GM18507 (cell line): ENCODE results near the gene UTS2R.
"Not testable (repeated sequence)": the region's sequence is repeated elsewhere in the genome, so short reads cannot be mapped to it uniquely, and the experiment has no call there.

ENCODE experiments used
- DNase-seq: peaks from one replicate; pipeline ENCODE4 v3.0.0; 2011; ENCODE audit warnings: low read depth; ENCODE audit not compliant: insufficient read length; ENCODE audit errors: extremely low spot score
- FAIRE-seq: peaks from 2 replicates; lab custom pipeline; 2011; peaks lifted over from hg19 to GRCh38; lab: Jason Lieb, UNC

Gene UTS2R

DNA sequence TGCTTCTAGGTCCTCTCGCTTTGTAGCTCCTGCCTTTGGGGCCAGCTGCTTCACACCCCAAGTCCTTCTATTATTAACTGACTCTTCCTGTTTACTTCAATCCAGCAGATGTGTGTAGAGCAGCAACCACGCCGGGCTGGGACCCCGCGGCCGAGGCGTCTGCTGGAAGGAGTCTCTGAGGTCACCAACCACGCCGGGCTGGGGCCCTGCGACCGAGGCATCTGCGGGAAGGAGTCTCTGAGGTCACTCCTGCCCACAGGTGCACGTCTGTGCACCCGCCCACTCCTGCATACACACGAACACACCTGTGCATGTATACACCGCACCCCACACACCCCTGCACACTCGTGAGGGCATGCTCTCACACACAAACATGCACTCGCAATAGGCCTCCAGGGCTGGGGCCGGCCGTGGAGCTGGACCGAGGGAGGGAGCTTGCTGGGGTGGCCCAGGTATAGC lies 20.3 kb upstream of the UTS2R start:
- DNase-seq (no peak), FAIRE-seq (peak; percentile 85)

DNA sequence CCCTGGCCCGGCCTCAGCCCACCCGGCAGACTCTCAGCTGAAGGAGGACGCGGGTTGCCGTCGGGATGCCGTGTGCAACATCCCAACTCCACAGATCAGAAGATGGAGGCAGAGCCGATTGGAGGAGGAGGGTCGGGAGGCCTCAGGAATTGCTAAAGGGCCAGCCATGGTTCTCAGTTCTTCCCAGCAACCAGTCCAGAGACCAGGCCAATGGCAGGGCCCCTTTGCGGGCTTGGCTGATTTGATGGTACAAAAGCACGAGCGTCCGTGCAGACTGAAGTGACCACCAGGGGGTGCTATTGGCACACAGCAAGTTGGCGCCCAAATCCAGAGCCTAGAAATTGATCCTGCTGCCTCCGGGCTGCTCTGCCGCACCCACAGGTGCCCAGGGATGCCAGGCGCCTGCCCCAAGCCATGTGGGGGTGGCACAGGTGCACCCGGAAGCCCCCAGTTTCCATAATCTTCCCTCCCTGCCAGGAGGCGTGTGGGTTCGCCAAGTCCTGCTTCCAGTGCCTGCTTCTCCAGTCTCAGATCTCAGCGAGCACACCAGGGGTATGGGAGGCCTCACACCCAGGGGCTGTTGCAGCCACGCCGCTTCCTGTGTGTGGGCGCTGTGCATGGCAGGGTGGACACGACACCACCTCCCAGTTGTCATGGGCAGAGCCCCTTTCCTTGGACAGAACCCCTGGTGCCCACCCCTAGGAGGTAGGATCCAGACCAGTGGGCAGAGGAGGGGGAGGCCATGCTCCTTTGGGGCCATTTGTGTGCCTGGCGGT lies 19.7 kb upstream of the UTS2R start:
- peak; percentile 73 for DNase-seq
- peak; percentile 93 for FAIRE-seq

DNA sequence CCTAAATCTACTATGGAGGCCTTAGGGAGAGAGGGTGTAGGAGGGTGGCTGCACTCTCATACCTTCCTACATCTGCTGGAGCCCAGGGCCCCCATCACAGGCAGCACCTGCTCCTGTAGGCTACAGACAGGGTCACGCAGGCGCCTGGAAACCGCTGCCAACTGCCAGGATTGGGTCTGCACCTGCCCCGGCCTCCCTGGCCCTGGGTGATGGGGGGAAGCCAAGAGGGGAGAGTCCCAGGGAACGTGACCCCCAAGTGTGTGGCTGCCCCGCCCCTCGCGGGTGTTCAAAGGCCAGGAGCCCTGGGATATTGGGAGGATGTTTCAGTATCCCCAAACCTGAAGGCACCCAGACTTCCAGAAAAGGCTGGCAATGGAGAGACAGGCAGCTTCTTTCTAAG lies 18.1 kb upstream of the UTS2R start:
- FAIRE-seq (no peak), DNase-seq (no peak)

DNA sequence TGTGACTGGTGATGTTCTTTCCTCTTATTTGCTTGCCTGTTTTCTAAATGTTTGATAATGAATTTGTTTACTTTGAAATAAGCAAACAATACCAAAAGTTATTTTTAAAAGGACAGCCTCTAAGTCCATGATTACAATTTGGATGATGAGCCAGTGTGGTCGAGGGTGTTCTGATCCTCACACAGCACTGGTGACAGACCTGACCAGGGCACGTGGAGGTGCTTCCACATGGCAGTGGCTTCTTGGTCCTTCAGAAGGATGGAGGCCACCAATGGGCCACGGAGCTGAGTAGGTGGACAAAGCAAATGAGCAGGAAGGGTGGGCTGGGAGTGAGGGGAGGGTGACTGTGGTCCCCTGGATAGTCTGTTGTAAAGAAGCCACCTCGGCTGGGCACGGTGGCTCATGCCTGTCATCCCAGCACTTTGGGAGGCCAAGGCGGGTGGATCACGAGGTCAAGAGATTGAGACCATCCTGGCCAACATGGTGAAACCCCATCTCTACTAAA lies 16.7 kb upstream of the UTS2R start:
- FAIRE-seq (no peak), DNase-seq (no peak)

DNA sequence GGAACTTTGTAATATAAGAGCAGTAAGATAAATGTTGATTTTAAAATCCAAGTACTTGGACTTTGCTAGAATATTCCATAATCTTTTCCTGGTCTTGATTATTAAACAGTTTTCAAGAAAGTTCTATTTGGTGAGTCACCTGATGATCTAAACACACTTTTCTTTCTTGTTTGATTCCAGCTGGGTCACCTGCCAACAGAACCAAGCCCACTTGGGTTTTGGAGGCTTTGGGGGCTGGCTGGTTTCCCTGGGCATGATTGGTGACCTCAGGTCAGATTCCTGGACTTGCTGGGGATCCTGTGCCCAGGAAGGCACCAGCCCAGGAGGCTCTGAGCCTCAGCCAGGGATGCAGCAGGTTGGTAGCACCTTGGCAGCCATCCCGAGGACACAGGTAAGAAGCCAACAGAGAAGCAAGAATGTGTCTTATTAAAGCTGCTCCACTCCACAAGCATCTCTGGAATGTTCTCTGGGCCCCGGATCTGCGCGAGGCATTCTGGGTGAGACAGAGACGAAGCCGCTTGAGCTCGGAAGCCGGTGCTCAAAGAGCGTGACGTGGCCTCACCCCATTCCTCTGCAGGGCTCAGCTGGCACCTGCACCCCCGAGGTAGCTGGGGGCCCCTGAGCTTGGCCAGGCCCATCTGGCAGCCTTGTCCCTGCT lies 15.7 kb upstream of the UTS2R start:
- DNase-seq (no peak), FAIRE-seq (no peak)

DNA sequence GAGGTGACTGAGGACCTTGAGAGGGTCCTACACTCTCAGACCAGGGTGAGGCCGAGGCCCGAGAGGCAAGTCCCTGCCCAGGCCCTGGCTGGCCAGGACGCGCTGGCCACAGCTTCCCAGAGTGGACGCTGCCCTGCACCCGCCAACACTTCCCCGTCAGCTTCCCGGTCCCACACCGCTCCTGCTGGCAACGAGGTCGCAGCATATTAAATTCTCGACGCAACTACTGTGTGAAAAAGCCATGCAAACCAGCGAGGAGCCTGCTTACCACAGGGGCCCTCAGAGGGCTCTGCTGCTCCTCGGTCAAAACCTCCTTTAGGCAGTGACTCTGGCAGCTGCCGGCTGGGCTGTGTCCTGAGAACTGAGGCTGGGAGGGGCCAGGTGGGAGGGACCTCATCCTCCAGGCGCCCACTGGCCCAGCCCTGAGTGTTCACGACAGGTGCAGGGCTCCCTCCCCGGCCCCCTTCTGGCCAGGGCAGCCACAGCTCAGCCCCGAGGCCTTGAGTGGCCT lies 14.7 kb upstream of the UTS2R start:
- no peak for FAIRE-seq
- DNase-seq = no peak

DNA sequence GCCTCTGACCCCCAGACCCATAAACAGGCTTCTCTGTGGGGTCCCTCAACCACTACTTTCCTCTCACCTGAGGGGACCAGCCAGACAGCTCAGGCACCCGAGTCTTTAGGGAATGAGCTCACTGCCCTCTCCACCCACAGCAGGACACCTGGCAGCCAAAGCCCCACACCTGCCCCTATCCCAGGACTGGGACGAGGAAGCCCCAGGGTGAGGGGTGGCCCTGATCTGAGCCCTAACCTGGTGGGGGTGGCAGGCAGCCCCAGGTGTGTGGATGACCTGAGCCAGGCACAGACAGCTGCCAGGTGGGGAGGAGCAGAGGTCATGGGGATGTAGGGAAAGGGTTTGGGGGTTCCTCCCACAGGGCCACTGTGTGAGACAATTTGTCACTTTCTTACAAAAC lies 14.2 kb upstream of the UTS2R start:
- FAIRE-seq (no peak), DNase-seq (no peak)

DNA sequence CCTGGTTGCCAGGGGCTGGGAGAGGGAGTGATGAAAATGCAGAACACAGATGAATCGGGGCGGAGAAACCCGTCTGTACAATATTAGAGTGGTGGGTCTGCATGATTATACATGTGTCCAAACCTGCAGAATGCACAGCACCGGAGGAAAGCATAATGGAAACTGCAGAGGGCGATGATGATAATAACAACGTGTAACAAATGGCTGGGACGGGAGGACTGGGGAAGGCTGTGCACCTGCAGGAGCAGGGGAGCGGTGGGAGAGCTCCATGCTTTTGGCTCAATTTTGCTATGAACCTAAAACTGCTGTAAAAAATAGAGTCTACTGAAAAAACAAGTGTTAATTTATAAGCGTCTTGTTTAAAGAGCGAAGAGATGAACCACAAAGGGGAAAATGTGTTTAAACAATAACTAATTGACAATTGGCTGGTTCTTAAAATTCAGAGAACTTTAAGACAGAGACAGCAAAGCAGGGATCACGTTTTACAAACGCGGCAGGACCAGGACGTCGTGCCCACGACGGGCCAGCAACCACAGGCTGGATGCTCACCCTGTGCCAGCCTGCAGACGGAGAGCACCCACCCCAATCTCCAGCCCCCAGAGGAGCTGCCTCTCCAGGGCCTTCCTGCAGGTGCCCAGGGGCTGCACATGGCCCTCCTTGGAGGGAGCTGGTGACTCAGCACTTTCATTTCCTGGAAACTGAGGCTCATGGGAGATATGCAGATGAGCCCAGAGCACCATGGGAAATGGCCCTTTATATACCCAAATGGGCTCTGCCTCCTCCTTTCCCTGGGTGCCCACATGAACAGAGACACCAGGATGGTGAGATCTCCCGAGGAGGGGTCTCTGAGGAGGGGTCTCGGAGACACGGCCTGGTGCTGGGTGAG lies 12.9 kb upstream of the UTS2R start, which contains the start of gene TEX19:
TEX19 (plus strand) TSS at position 783 of the 886 bp plus-strand sequence. CDS start 2,904 bp downstream, outside the sequence.
- FAIRE-seq = no peak

DNA sequence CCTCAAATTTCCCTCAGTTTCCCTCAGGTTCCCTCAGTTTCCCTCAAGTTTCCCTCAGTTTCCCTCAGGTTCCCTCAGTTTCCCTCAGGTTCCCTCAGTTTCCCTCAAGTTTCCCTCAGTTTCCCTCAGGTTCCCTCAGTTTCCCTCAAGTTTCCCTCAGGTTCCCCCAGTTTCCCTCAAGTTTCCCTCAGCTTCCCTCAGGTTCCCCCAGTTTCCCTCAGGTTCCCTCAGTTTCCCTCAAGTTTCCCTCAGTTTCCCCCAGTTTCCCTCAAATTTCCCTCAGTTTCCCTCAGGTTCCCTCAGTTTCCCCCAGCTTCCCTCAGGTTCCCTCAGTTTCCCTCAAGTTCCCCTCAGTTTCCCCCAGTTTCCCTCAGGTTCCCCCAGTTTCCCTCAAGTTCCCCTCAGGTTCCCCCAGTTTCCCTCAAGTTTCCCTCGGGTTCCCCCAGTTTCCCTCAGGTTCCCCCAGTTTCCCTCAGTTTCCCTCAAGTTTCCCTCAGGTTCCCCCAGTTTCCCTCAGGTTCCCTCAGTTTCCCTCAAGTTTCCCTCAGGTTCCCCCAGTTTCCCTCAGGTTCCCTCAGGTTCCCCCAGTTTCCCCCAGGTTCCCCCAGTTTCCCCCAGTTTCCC lies 12.0 kb upstream of the UTS2R start:
- not testable (repeated sequence) for DNase-seq, FAIRE-seq

More for the DNA sequence above, 12.9 kb upstream of the UTS2R start, which contains the start of gene TEX19:
- DNase-seq = no peak

DNA sequence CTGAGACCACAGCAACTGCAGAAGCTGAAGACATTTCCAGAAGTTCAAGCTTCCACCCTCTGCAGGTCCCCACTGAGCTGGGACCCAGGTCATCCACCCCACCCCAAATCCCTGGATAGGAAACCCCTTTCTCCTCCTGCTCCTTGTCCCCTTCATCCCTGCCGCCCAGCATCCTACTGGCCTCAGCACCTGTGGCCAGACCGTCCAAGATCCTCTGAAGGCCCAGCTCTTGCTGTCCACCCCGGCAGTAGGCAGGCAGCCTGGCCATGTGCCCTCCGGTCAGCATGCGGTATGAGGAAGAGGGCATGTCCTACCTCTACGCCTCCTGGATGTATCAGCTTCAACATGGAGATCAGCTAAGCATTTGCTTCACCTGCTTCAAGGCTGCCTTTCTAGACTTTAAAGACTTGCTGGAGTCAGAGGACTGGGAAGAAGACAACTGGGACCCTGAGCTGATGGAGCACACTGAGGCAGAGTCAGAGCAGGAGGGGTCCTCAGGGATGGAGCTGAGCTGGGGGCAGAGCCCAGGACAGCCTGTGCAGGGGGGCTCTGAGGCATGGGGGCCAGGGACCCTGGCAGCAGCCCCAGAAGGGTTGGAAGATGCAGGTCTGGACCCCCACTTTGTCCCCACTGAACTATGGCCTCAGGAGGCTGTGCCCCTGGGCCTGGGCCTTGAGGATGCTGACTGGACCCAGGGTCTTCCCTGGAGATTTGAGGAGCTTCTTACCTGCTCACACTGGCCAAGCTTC lies 9.5 kb upstream of the UTS2R start:
- FAIRE-seq (no peak), DNase-seq (no peak)

DNA sequence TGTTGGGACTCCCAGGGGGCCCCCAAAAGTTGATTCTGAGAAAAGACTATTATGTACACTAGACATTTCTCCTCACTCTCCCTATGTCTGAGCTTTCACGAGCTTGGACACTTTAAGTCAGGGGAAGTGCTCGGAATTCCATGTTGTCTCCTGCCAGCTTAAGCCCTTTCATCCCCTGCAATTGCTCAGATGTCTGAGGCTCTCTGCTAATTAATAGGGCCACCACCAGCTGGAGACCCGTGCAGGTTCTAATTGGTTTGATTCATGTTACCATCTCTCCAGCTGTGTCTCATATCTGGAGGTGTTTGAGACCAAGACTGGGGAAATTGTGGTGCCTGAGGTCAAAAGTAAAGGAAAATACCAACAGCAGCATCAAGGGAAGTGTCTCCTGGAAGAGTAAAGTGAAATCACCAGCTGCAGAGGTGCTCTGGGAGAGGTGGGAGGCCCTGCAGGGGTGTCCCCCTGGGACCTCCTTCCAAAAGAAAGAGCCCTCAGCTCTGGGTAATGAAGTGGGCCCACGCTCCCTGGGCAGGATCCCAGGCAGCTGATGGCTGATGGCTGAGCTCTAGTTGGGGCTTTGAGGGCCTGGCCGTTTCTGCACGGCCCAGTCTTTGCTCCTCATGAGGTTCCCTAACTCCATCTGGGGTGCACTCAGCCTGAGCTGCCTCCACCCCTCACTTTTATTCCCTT lies 5.8 kb upstream of the UTS2R start:
- FAIRE-seq = no peak
- DNase-seq = no peak

DNA sequence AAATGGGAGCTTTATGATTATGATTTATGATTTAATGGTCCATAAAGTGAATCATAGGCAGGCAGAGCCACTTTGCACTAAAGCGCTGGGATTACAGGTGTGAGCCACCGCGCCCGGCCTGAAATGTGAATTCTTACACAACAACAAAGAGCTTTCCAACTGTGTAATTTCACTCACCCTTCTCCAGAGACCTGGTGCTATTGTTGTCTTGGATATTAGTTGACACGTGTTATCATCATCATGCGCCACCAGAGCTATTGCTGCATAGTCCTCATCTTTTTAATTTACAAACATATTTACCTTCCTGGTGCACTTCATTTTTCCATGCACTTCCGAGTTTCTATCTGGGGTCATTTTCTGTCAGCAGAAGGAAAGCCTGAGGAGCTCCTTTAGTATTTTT lies 4.8 kb upstream of the UTS2R start:
- DNase-seq (no peak), FAIRE-seq (no peak)

DNA sequence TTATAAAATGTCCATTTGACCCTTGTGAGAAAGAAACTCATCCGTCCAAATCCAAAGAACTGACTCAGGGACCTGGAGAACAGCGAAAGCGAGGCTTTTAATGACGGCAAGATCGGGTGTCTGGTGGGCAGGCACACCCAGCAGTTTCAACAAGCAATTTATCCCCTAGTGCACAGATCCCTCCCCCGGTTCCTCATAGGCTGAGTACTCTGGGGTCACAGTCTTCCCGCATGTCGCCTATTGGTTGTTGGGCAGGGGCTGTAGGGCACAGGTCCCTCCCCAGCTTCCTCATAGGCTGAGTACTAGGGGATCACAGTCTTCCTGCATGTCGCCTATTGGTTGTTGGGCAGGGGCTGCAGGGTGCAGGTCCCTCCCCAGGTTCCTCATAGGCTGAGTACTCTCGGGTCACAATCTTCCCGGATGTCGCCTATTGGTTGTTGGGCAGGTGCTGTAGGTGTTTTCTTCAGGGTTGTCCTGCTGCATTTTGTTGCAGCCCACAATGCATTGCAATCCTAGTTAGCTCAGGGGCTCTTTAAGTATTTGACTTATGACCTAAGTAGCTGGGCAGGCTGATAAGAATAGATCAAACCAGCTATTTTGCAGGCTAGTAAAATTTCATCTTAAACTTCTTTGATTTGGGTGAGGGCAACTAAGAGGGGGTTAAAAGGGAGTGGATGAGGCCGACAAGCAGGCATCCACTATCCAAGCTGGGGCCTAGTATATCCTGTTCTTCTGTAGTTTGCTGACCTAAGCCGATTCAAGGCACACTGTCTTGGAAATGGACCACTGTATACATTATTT lies 3.6 kb upstream of the UTS2R start:
- no peak for FAIRE-seq
- no peak for DNase-seq

DNA sequence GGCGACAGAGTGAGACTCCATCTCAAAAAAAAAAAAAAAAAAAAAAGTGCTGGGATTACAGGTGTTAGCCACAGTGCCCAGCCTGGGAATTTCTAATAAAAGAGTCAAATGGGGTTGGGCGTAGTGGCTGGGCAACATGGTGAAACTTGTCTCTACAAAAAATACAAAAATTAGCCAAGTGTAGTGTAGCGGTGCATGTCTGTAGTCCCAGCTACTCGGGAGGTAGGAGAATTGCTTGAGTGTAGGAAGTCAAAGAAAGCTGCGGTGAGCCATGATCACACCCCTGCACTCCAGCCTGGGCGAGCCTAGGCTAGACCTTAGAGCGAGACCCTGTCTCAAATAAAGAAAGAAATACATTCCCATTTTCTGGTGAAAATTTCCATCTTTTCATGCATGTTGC lies 2.4 kb upstream of the UTS2R start:
- DNase-seq (no peak), FAIRE-seq (no peak)

DNA sequence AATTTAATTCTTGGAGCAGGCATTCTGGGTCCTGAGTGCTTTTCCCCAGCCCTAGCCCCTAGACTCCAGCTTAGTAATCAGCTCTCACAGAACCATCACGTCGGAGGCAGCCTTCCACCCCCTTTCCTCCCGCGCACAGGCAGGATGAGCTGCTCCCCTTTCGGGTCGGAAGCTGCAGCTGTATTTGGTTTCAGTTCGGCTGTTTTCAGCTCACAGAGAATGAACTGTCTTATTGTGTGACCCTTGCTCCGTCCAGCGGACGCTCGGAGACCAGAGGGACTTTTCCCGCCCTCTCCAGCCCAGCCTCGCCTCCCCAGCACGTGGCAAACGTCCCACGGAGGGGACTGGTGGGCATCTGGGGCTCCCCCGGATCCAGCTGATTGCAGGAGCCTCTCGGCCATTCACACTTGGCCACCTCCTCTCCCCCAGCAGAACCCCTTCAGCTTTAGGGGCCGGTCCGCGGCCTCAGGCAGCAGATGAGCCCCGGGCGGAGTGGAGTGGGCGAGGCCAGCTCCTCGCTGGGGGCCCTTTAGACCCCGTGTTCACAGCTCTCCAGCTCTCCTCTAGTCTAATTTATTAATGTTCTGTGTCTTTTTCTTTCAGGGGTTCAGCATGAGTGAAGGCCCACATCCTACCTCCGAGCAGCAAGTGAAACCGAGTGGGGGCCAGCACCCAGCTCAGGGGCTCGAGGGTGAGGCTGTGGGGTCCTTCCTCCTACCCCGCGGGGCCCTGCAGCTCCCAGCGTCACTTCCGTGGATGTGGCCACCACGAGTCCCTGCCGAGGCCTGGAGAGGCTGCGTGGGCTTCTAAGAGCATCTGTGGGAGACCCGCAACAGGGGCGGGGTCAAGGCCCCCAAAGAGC lies 863 bp upstream of the UTS2R start:
- no peak for DNase-seq
- peak; percentile 84 for FAIRE-seq
